ENCODE measurements around the gene ANGEL1.

The ANGEL1 gene

GRCh38 chr14:76812422-76813383 lies at the start of gene ANGEL1:
Gene ANGEL1, minus strand, starts transcription at chr14:76812882. Its CDS starts 55 bp downstream, at chr14:76812827.
- DNase-seq (ENCODE audit: low read depth) = peak; percentile 95
- peak within 1 kb of the TSS; percentile 78 for H3K4me3 ChIP-seq (replicated peaks; ENCODE audit: low read depth, low read length)
- no peak for TF ChIP-seq CTCF (IDR thresholded peaks at IDR 0.05; ENCODE audit: low read length, missing control alignments)

GRCh38 chr14:76861574-76862255 lies 49.0 kb upstream of the ANGEL1 start:
- H3K4me3 ChIP-seq (replicated peaks; ENCODE audit: low read depth, low read length) = no peak overlapping the region
- no peak for TF ChIP-seq CTCF (IDR thresholded peaks at IDR 0.05; ENCODE audit: low read length, missing control alignments)
- DNase-seq (ENCODE audit: low read depth) = no peak

GRCh38 chr14:76856769-76857168 lies 44.1 kb upstream of the ANGEL1 start:
- no peak for DNase-seq (ENCODE audit: low read depth)
- H3K4me3 ChIP-seq (replicated peaks; ENCODE audit: low read depth, low read length) = no peak overlapping the region
- TF ChIP-seq CTCF (IDR thresholded peaks at IDR 0.05; ENCODE audit: low read length, missing control alignments) = no peak

GRCh38 chr14:76855066-76855465 lies 42.4 kb upstream of the ANGEL1 start:
- TF ChIP-seq CTCF (IDR thresholded peaks at IDR 0.05; ENCODE audit: low read length, missing control alignments) = no peak
- H3K4me3 ChIP-seq (replicated peaks; ENCODE audit: low read depth, low read length) = no peak overlapping the region
- no peak for DNase-seq (ENCODE audit: low read depth)

- TF ChIP-seq CTCF (IDR thresholded peaks at IDR 0.05; ENCODE audit: low read length, missing control alignments) = no peak
- H3K4me3 ChIP-seq (replicated peaks; ENCODE audit: low read depth, low read length) = no peak overlapping the region
- no peak for DNase-seq (ENCODE audit: low read depth)
These were observed 36.2 kb upstream of the ANGEL1 start for GRCh38 chr14:76848879-76849278.

- no peak for TF ChIP-seq CTCF (IDR thresholded peaks at IDR 0.05; ENCODE audit: low read length, missing control alignments)
- H3K4me3 ChIP-seq (replicated peaks; ENCODE audit: low read depth, low read length) = no peak overlapping the region
- no peak for DNase-seq (ENCODE audit: low read depth)
These were observed 33.8 kb upstream of the ANGEL1 start for GRCh38 chr14:76846331-76847047.
